ENCODE data around the gene PTGES3L. TPM values are rescaled to one million over a fixed set of nuclear protein-coding genes. Genes with fewer than 3 reads are reported as not detected.

The PTGES3L gene
- total RNA-seq, 1 donor from 2014 or later, result 5.6 TPM

DNA sequence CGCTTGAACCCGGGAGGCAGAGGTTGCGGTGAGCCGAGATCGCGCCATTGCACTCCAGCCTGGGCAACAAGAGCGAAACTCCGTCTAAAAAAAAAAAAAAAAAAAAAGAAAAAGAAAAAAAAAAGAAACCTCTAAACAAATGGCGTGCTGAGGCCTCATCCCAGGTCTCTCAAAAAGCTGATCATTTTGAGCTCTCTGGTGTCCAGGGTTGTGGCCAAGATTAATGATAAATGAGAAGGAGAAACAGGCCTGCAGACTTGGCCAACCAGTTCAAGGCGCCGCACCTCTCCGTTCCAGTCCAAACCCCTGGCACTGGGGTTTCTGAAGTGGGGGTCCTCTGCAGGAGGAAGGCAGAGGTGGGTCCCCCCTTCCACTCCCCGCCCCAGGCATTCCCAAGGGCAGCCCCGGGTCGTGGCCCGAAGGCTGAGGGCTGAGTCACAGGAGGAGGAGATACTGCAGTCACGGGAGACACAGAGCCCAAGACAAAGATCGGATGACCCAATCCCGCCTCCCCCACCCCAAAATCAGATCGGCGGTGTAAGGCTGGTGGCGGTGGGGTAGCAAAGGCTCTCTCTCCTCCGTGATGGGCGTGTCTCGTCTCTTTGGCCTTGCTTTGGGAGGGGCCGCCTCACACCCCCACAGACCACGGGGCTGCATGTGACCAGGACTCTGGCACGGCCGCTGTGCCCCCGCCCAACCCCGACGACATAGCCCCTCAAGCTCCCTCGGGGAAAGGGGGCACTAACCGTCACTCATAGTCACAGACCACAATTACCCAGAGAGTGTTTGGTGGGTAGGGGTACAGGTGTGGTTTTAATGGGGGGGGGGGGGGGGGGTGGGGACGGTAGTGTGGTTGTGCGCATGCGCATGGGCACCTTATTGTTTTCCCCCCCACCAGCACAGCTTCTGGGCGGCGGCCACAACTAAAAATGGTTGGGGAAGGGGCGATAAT, 41.2 kb upstream of the PTGES3L start:
- Mint-ChIP-seq H3K27me3 (no peaks in the 10 kb centered on the region), H3K36me3 (ENCODE audit: insufficient read depth) (peaks cover 5% of the 10 kb centered on the region), H3K4me3 (ENCODE audit: low read depth) (peak overlapping the region; percentile 95), H3K4me1 (ENCODE audit: low read depth) (peaks cover 31% of the 10 kb centered on the region), H3K27ac (peak overlapping the region; percentile 96), H3K9me3 (ENCODE audit: low read depth) (no peaks in the 10 kb centered on the region)
- TF ChIP-seq, protein P1, sequence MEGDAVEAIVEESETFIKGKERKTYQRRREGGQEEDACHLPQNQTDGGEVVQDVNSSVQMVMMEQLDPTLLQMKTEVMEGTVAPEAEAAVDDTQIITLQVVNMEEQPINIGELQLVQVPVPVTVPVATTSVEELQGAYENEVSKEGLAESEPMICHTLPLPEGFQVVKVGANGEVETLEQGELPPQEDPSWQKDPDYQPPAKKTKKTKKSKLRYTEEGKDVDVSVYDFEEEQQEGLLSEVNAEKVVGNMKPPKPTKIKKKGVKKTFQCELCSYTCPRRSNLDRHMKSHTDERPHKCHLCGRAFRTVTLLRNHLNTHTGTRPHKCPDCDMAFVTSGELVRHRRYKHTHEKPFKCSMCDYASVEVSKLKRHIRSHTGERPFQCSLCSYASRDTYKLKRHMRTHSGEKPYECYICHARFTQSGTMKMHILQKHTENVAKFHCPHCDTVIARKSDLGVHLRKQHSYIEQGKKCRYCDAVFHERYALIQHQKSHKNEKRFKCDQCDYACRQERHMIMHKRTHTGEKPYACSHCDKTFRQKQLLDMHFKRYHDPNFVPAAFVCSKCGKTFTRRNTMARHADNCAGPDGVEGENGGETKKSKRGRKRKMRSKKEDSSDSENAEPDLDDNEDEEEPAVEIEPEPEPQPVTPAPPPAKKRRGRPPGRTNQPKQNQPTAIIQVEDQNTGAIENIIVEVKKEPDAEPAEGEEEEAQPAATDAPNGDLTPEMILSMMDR (IDR thresholded peaks at IDR 0.05; ENCODE audit: unreplicated experiment), result no peak
- DNase-seq (ENCODE audit: low spot score, unreplicated experiment), result peak; percentile 46

DNA sequence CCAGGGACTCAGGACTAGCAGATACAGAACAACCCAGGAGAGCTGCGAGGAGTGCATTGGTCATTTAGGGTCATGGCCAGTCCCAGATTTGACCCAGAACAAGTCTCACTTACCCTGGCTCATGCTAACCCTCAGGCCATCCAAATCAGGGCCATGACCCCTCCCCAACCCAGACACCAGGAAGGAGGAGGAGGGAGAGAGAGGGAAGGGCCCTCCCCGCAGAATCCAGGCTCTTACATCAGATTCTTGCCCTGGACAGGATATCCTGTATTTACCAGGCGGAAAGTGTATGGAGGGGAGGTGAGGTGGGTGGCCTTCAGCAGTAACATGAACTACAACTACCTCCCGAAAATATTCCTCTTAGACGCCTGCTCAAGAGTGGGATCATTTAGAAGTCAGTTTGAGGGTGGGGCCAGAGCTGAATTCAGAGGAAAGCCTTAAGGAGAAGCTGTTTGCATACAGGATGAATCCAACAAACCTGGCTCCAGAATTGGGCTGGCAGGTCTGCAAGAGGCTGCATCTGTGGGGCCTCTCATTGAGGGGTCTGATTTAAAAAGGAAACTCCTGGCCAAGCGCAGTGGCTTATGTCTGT, 40.2 kb upstream of the PTGES3L start:
- Mint-ChIP-seq H3K27ac (no peak overlapping the region), H3K36me3 (ENCODE audit: insufficient read depth) (peaks cover 10% of the 10 kb centered on the region), H3K27me3 (no peaks in the 10 kb centered on the region), H3K9me3 (ENCODE audit: low read depth) (no peaks in the 10 kb centered on the region), H3K4me3 (ENCODE audit: low read depth) (peak overlapping the region; percentile 95), H3K4me1 (ENCODE audit: low read depth) (peaks cover 29% of the 10 kb centered on the region)
- TF ChIP-seq, protein P1 (IDR thresholded peaks at IDR 0.05; ENCODE audit: unreplicated experiment), result no peak
- no peak for DNase-seq (ENCODE audit: low spot score, unreplicated experiment)

DNA sequence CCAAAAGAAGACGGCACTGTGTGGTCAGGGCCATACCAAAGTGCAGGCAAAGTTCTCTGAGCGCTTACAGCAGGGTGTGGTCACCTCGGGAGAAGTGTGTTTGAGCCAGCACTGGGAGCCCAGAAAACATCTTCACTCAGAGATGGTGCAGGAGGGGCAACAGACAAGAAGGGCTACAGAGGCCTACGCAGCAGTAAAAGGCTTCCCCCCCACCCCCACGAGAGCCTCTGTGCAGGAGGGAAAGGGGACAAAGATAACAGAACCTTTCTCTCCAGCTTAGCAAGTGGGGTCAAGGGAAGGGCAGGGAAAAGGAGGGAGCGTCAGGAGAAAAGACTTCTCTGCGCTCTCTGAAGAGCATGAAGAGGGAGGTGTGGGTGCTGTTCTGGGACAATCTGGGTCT, 39.5 kb upstream of the PTGES3L start:
- Mint-ChIP-seq H3K27ac (peak overlapping the region; percentile 93), H3K9me3 (ENCODE audit: low read depth) (no peaks in the 10 kb centered on the region), H3K4me1 (ENCODE audit: low read depth) (peaks cover 30% of the 10 kb centered on the region), H3K4me3 (ENCODE audit: low read depth) (peak overlapping the region; percentile 95), H3K36me3 (ENCODE audit: insufficient read depth) (peaks cover 14% of the 10 kb centered on the region), H3K27me3 (no peaks in the 10 kb centered on the region)
- TF ChIP-seq, protein P1 (IDR thresholded peaks at IDR 0.05; ENCODE audit: unreplicated experiment), result no peak
- DNase-seq (ENCODE audit: low spot score, unreplicated experiment), result no peak

DNA sequence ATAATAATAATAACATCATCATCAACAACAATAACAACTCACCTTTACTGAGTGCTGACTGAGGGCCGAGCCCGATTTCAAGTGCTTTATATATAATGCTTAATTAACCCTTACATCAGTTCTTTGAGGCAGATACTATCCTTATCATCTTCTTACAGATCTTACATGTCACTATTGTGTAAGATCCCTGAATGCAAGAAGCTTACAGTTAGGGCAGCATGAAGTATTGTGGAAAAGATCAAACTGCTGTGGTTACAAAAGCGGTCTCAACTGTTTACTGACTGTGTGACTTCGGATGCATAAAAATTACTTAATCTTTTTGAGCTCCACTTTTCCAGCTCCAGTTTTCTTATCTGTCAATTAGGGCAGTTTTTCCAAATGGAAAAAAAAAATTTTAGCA, 39.1 kb upstream of the PTGES3L start:
- peaks cover 14% of the 10 kb centered on the region for H3K36me3 Mint-ChIP-seq (ENCODE audit: insufficient read depth)
- H3K9me3 Mint-ChIP-seq (ENCODE audit: low read depth), result no peaks in the 10 kb centered on the region
- no peak overlapping the region for H3K27ac Mint-ChIP-seq
- TF ChIP-seq, protein P1 (IDR thresholded peaks at IDR 0.05; ENCODE audit: unreplicated experiment), result no peak
- H3K4me1 Mint-ChIP-seq (ENCODE audit: low read depth), result peaks cover 28% of the 10 kb centered on the region
- DNase-seq (ENCODE audit: low spot score, unreplicated experiment), result no peak
- H3K4me3 Mint-ChIP-seq (ENCODE audit: low read depth), result no peak overlapping the region
- H3K27me3 Mint-ChIP-seq, result no peaks in the 10 kb centered on the region

DNA sequence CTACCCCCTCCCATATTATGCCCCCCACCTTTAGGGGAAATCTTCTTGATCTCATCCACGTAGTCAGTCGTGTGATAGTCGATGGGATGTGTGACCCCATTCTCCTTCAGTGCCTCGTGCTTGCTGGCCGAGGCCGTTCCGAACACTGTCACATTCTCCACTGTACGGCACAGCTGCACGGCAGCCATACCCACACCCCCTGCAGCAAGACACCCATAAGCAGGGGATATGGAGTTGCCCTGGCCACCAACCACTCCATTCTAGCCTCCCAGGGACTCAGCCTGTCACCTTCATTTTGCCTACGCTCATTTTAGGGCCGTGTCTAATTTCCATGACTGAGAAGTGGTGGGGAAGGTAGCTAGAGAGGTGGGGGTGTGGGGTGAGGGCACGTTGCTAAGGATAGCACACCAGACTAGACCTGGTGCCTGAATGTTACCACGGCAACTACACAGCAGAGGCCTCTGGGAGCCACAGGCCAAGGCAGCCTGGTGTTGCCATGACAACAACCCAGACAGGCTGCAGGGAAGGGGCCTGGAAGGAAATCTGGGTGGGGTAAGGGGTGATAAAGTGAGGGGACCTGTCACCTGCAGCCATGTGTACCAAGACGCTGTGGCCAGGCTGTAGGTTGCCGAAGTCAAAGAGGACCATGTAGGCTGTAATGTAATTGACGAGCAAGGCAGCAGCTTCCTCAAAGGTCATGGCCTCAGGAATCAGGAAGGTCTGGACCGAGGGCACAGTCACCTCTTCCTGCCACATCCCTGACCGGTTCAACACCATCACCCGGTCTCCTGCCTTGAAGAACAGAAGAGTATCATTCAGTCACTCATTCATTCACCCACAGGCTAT, 38.4 kb upstream of the PTGES3L start:
- Mint-ChIP-seq H3K4me3 (ENCODE audit: low read depth) (no peak overlapping the region), H3K4me1 (ENCODE audit: low read depth) (peaks cover 28% of the 10 kb centered on the region), H3K27ac (no peak overlapping the region)

More for the DNA sequence above, 38.4 kb upstream of the PTGES3L start:
- Mint-ChIP-seq H3K9me3 (ENCODE audit: low read depth) (no peaks in the 10 kb centered on the region), H3K27me3 (no peaks in the 10 kb centered on the region), H3K36me3 (ENCODE audit: insufficient read depth) (peaks cover 14% of the 10 kb centered on the region)
- TF ChIP-seq, protein P1 (IDR thresholded peaks at IDR 0.05; ENCODE audit: unreplicated experiment), result no peak
- no peak for DNase-seq (ENCODE audit: low spot score, unreplicated experiment)

All from progenitor cell of endocrine pancreas (in vitro differentiated cells).